Upper lobe of left lung (tissue), 6 donors: ENCODE measurements around the gene PRLR. TPM values are rescaled to one million over a fixed set of nuclear protein-coding genes. Genes with fewer than 3 reads are reported as not detected.

Experiments
- ATAC-seq, 2 donors: fragments of 200-7000 bp; cut with Tn5 transposase; one replicate each; pipeline ENCODE4 v1.9.1; 2022; ENCODE audit warnings: mild to moderate bottlenecking in 2 of 2, moderate library complexity in 2 of 2; ENCODE audit not compliant: low FRiP score in 2 of 2
- DNase-seq, 2 donors: peaks; one replicate each; pipeline ENCODE4 v3.0.0-alpha.2; 2019 to 2020
- H3K27ac ChIP-seq, 4 donors: fragments of 200-600 bp; sonication (generic); one replicate each; pipeline ENCODE4 v1.5.1; 2016 to 2019
- H3K27me3 ChIP-seq, 4 donors: fragments of 200-600 bp; sonication (generic); one replicate each; pipeline ENCODE4 v1.5.1; 2017 to 2019
- H3K36me3 ChIP-seq, 4 donors: fragments of 200-600 bp; sonication (generic); one replicate each; pipeline ENCODE4 v1.5.1; 2016 to 2019
- H3K4me1 ChIP-seq, 4 donors: fragments of 200-600 bp; sonication (generic); one replicate each; pipeline ENCODE4 v1.5.1; 2018 to 2019
- H3K4me3 ChIP-seq, 4 donors: fragments of 200-600 bp; sonication (generic); one replicate each; pipeline ENCODE4 v1.5.1; 2017 to 2019; ENCODE audit warnings: mild to moderate bottlenecking in 2 of 4, moderate library complexity in 1 of 4
- H3K9me3 ChIP-seq, 4 donors: fragments of 200-600 bp; sonication (generic); one replicate each; pipeline ENCODE4 v1.5.1; 2018 to 2019
- EP300 ChIP-seq, 4 donors: sonication (generic); formaldehyde crosslinking; IDR thresholded peaks; one replicate each; pipeline ENCODE4 v1.5.1; 2017; ENCODE audit warnings: antibody characterized with exemption in 4 of 4, control low read depth in 2 of 4
- POLR2A ChIP-seq, 4 donors: fragments of 450-650 bp; IDR thresholded peaks; one replicate each; pipeline ENCODE4 v1.5.1; 2016 to 2017; ENCODE audit warnings: antibody characterized with exemption in 4 of 4, mild to moderate bottlenecking in 2 of 4
- POLR2AphosphoS5 ChIP-seq, 2 donors: sonication (generic); formaldehyde crosslinking; IDR thresholded peaks; one replicate each; pipeline ENCODE4 v1.5.1; 2017; ENCODE audit warnings: antibody characterized with exemption in 2 of 2
- WGBS, 2 donors: methylation state at CpG; one replicate each; pipeline ENCODE4 v1.1.5; 2017 to 2018; 5-methylcytosine and 5-hydroxymethylcytosine counted together
- total RNA-seq, 6 donors: library from RNA; depleted of rRNA in 4 of 6; stranded (reverse); fragments of >200 nt in 4 of 6; gene quantifications; one replicate each; pipeline versions ENCODE4 v1.1.0 to v1.2.1, GENCODE V29; 2016 to 2021
- TF ChIP-seq, protein P1 (sequence below), 6 experiments: fragments of 450-650 bp in 4 of 6; fragments of 200-600 bp in 2 of 6; sonication (generic) in 2 of 6; IDR thresholded peaks; one replicate each; pipeline ENCODE4 v1.5.1; 2016 to 2019; ENCODE audit warnings: antibody characterized with exemption in 6 of 6
- donor health status: DM: no; HTN: no; CAD: no; lungs with moderate emphysema.
- donor health status: DM: no; HTN: yes; CAD: no; lungs with severe emphysema.

Gene PRLR
- total RNA-seq, 6 donors from 2014 or later, result 0.49 to 3.6 (median 1.8) TPM; not detected in 1

DNA sequence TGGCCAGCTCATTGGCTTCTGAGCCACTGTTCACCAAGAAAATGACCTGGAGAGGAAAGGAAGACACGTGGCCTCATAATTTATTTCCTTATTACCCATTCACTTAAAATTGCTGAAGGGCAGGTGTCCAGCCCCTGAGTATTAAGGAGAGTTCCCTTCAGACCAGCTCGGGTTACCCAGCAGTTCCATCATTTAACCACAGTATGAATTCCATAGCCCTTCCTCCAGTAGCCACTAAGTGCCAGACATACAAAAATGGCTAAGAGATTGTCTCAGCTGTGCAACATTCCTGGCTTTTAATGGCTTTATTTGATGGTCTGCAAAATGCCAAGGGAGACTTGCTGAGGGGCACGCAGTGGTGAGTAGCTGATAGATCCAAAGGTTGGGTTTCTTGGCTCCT, 195.0 kb downstream of the PRLR start:
- DNase-seq, result no peak
- TF ChIP-seq, protein P1, sequence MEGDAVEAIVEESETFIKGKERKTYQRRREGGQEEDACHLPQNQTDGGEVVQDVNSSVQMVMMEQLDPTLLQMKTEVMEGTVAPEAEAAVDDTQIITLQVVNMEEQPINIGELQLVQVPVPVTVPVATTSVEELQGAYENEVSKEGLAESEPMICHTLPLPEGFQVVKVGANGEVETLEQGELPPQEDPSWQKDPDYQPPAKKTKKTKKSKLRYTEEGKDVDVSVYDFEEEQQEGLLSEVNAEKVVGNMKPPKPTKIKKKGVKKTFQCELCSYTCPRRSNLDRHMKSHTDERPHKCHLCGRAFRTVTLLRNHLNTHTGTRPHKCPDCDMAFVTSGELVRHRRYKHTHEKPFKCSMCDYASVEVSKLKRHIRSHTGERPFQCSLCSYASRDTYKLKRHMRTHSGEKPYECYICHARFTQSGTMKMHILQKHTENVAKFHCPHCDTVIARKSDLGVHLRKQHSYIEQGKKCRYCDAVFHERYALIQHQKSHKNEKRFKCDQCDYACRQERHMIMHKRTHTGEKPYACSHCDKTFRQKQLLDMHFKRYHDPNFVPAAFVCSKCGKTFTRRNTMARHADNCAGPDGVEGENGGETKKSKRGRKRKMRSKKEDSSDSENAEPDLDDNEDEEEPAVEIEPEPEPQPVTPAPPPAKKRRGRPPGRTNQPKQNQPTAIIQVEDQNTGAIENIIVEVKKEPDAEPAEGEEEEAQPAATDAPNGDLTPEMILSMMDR (IDR thresholded peaks at IDR 0.05), result no peak
- no peak for TF ChIP-seq EP300 (IDR thresholded peaks at IDR 0.05)
- no peak for TF ChIP-seq POLR2AphosphoS5 (IDR thresholded peaks at IDR 0.05)
- TF ChIP-seq POLR2A (IDR thresholded peaks at IDR 0.05), result no peak
- H3K4me3 ChIP-seq, result no peak overlapping the region

DNA sequence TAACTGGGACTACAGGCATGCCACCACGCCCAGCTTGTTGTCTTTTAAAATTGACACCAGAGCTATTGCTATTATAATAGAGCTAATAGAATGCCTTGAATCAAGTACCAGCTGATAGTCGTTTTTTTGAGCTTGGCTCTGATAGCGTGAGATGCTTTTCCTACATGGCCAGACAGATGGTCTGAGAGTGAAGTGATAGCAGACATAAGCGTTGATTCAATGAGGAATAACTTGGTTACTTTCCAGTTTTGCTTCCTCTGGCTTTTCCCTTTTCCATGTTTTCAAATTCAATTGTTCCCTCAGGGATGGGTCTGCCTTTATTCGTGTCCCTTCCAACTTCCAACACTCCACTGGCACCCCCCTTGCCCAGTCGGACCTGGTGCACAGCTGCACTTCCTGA, 197.9 kb downstream of the PRLR start:
- no peak for DNase-seq
- ATAC-seq, result no peak
- no peaks in the 10 kb centered on the region for H3K36me3 ChIP-seq
- peaks cover 0 to 6% (median 2%) of the 10 kb centered on the region in 4 donors for H3K4me1 ChIP-seq
- 61 to 63% methylated on average over 6 of the region's 6 CpGs for WGBS, 2 donors
- no peak for TF ChIP-seq POLR2A (IDR thresholded peaks at IDR 0.05)
- TF ChIP-seq, protein P1 (IDR thresholded peaks at IDR 0.05), result no peak
- TF ChIP-seq EP300 (IDR thresholded peaks at IDR 0.05), result no peak
- no peak for TF ChIP-seq POLR2AphosphoS5 (IDR thresholded peaks at IDR 0.05)
- no peaks in the 10 kb centered on the region for H3K9me3 ChIP-seq
- H3K27ac ChIP-seq, result no peak overlapping the region
- no peak overlapping the region for H3K4me3 ChIP-seq
- H3K27me3 ChIP-seq, result no peaks in the 10 kb centered on the region

More for the DNA sequence above, 195.0 kb downstream of the PRLR start:
- no peaks in the 10 kb centered on the region for H3K27me3 ChIP-seq
- no peaks in the 10 kb centered on the region for H3K9me3 ChIP-seq
- no peaks in the 10 kb centered on the region for H3K36me3 ChIP-seq
- H3K27ac ChIP-seq, result no peak overlapping the region
- 75 to 89% methylated on average over 3 of the region's 3 CpGs for WGBS, 2 donors
- H3K4me1 ChIP-seq, result peaks cover 0 to 6% (median 2%) of the 10 kb centered on the region in 4 donors
- no peak for ATAC-seq

DNA sequence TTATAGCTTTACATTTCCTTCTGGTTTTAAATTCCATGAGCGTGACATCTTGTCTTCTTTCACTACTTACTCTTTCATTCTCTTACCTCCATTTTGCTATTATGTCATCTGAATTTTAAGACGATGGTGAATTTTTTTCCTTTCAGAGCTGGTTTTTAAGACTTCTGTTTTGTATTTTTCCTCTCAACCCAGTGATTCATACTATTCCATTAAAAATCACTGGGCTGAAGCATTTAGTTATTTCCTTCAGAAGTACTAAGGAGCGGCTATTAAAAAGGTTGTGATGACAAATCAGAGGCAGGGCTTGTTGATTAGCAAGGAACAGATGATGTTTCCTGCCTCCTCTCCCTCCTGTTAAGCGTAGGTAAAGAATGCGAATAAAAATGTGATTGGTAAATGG, 199.0 kb downstream of the PRLR start:
- Histone ChIP-seq H3K9me3 (no peaks in the 10 kb centered on the region), H3K36me3 (no peaks in the 10 kb centered on the region), H3K4me3 (no peak overlapping the region), H3K27me3 (no peaks in the 10 kb centered on the region), H3K27ac (no peak overlapping the region), H3K4me1 (peaks cover 0 to 3% (median 0%) of the 10 kb centered on the region in 4 donors)
- 82 to 84% methylated on average over 5 of the region's 5 CpGs for WGBS, 2 donors
- no peak for ATAC-seq
- DNase-seq, result no peak
- TF ChIP-seq POLR2AphosphoS5 (IDR thresholded peaks at IDR 0.05) (no peak), POLR2A (IDR thresholded peaks at IDR 0.05) (no peak), EP300 (IDR thresholded peaks at IDR 0.05) (no peak)
- TF ChIP-seq, protein P1 (IDR thresholded peaks at IDR 0.05), result no peak

DNA sequence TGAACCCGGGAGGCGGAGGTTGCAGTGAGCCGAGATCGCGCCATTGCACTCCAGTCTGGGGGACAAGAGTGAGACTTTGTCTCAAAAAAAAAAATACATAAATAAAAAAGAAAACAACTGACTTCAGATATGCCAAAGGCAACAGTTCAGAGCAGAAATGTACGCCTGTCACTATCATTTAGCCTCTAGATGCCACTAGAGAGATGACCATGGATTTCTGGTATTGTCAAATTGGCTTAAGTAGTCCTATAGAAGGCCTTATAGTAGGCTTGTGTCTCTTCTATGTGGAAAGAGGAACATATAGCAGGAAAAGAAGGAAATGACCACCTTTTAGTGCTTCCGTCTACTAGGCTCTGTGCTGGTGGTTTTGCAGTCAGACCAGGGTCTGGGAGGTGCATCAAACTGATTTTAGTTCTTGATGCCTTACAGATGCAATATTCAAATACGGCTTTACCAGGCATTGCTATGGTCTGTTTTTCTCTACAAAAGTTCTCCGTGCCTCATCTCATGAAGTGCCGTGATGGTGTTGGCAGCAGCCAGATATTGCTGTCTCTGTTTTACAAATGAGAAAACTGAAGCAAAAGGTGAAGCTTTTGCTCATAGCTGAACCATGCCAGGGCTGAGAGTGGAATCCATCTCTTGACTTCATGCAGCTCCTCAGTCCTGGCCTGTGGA, 199.7 kb downstream of the PRLR start:
- WGBS, 2 donors, result 73 to 88% methylated on average over 10 of the region's 10 CpGs
- H3K27me3 ChIP-seq, result no peaks in the 10 kb centered on the region
- no peaks in the 10 kb centered on the region for H3K9me3 ChIP-seq
- no peak for ATAC-seq
- peaks cover 0 to 3% (median 0%) of the 10 kb centered on the region in 4 donors for H3K4me1 ChIP-seq
- DNase-seq, result no peak
- no peak overlapping the region for H3K27ac ChIP-seq
- no peak overlapping the region for H3K4me3 ChIP-seq
- TF ChIP-seq, protein P1 (IDR thresholded peaks at IDR 0.05), result no peak
- TF ChIP-seq POLR2A (IDR thresholded peaks at IDR 0.05) (no peak), EP300 (IDR thresholded peaks at IDR 0.05) (no peak), POLR2AphosphoS5 (IDR thresholded peaks at IDR 0.05) (no peak)
- H3K36me3 ChIP-seq, result no peaks in the 10 kb centered on the region

DNA sequence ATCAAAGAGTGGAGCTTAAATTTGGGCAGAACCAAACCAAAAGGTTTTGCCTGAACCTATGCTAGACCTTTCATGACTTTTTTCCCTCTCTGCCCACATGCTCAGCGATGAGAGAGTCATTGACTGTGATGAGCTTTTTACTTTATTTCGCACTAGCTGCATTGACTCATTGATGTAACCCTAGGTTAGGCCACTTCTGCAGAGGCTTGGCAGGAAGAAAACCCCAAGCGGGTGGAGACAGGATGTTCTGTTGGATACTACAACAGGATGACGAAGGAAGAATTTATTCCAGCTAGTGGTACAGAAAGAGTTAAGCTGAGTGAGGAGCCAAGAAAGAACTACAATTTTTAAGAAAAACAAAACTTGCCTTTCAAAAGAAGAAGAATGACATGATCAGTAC, 201.0 kb downstream of the PRLR start:
- 53 to 76% methylated on average over 4 of the region's 4 CpGs for WGBS, 2 donors
- Histone ChIP-seq H3K4me1 (peaks cover 0 to 3% (median 0%) of the 10 kb centered on the region in 4 donors), H3K27ac (no peak overlapping the region), H3K27me3 (no peaks in the 10 kb centered on the region), H3K4me3 (no peak overlapping the region), H3K36me3 (no peaks in the 10 kb centered on the region), H3K9me3 (no peaks in the 10 kb centered on the region)
- TF ChIP-seq, protein P1 (IDR thresholded peaks at IDR 0.05), result no peak
- no peak for TF ChIP-seq POLR2AphosphoS5 (IDR thresholded peaks at IDR 0.05)
- DNase-seq (no peak), ATAC-seq (no peak)
